Glutamatergic neuron (in vitro differentiated cells): ENCODE results near the gene PFN2. TPM values are rescaled to one million over a fixed set of nuclear protein-coding genes. Genes with fewer than 3 reads are reported as not detected.

ENCODE experiments used
- DNase-seq: peaks from one replicate; pipeline ENCODE4 v3.0.0; 2022
- H3K27ac Mint-ChIP-seq: one replicate; pipeline ENCODE4 v1.8.0; 2020; ENCODE audit warnings: mild to moderate bottlenecking, mixed read lengths, inconsistent platforms; ENCODE audit not compliant: unreplicated experiment
- H3K27me3 Mint-ChIP-seq: one replicate; pipeline ENCODE4 v1.8.0; 2020; ENCODE audit warnings: mild to moderate bottlenecking, moderate library complexity, mixed read lengths, inconsistent platforms; ENCODE audit not compliant: unreplicated experiment
- H3K36me3 Mint-ChIP-seq: one replicate; pipeline ENCODE4 v1.8.0; 2020; ENCODE audit warnings: mild to moderate bottlenecking, mixed read lengths, inconsistent platforms; ENCODE audit not compliant: unreplicated experiment
- H3K4me1 Mint-ChIP-seq: one replicate; pipeline ENCODE4 v1.8.0; 2020; ENCODE audit warnings: mild to moderate bottlenecking, low read depth, mixed read lengths, inconsistent platforms; ENCODE audit not compliant: unreplicated experiment
- H3K4me3 Mint-ChIP-seq: one replicate; pipeline ENCODE4 v1.8.0; 2020; ENCODE audit warnings: mild to moderate bottlenecking, mixed read lengths, inconsistent platforms; ENCODE audit not compliant: unreplicated experiment
- H3K9me3 Mint-ChIP-seq: one replicate; pipeline ENCODE4 v1.8.0; 2020; ENCODE audit warnings: mild to moderate bottlenecking, moderate library complexity, mixed read lengths, inconsistent platforms; ENCODE audit not compliant: unreplicated experiment
- CTCF ChIP-seq: fragments of 200-600 bp; sonication (generic); IDR thresholded peaks from one replicate; pipeline ENCODE4 v1.5.0; 2021; ENCODE audit not compliant: partially characterized antibody, unreplicated experiment
- long read RNA-seq: library from polyadenylated mRNA; unstranded; transcript quantifications from one replicate; pipeline ENCODE4 v2.0.0, GENCODE V29; 2020; ENCODE audit not compliant: unreplicated experiment
- total RNA-seq: library from RNA; stranded (reverse); fragmentation: NEBNext Ultra II Directional; extraction: Animal tissue kit (Norgen Biotek cat#: 25700); gene quantifications from one replicate; pipeline ENCODE4 v1.2.1, GENCODE V29; 2021; ENCODE audit not compliant: unreplicated experiment

Gene PFN2
- total RNA-seq = 364 TPM
- long read RNA-seq, transcript PFN2-203 (3 exons, 1,780 nt) = minor isoform, 12 of 343 reads
- long read RNA-seq, transcript PFN2-201 (3 exons, 2,261 nt) = major isoform, 313 of 343 reads
- long read RNA-seq, transcript PFN2-211 (3 exons, 636 nt) = minor isoform, 5 of 343 reads
- long read RNA-seq, partial matches to known transcripts = 1 of 343 reads
- long read RNA-seq, other reads (novel, unspliced or antisense) = 7 of 343 reads

GRCh38 chr3:149970716-149971402 is at the start of gene PFN2:
Gene PFN2 (minus strand): TSS chr3:149970895. CDS start chr3:149970856, 39 bp downstream.
- H3K27me3 Mint-ChIP-seq = peaks cover 22% of the 10 kb centered on the region
- peak within 1 kb of the TSS; percentile 99 for H3K27ac Mint-ChIP-seq
- TF ChIP-seq CTCF = no peak
- no peaks in the 10 kb centered on the region for H3K36me3 Mint-ChIP-seq
- H3K9me3 Mint-ChIP-seq = peaks cover 20% of the 10 kb centered on the region
- H3K4me3 Mint-ChIP-seq = peak within 1 kb of the TSS; percentile 98
- H3K4me1 Mint-ChIP-seq = peaks cover 16% of the 10 kb centered on the region
- DNase-seq = peak; percentile 87

DNA sequence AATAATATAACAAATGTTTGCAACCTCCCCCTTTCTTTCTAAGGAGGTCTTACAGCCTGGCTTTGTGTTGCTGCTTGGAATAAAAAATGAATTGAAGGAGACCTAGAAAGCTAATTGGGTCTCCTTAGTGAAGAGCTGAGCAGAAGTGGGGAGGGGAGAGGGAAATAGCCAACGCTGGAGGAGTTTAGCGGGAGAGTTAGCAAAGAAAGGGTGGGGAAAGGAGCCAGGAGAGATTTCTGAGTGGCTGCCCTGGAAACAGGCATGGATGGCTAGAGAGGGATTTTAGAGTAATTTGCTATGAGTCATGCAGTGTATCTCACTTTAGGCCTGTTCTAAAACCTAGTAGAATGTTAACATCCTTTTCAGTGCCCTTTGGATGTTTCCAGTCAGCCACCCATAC is 45.2 kb upstream of the PFN2 start:
- Mint-ChIP-seq H3K27me3 (peaks cover 8% of the 10 kb centered on the region), H3K27ac (no peak overlapping the region), H3K36me3 (peaks cover 6% of the 10 kb centered on the region), H3K9me3 (no peaks in the 10 kb centered on the region), H3K4me1 (no peaks in the 10 kb centered on the region), H3K4me3 (no peak overlapping the region)
- no peak for DNase-seq
- TF ChIP-seq CTCF = no peak

GRCh38 chr3:150014782-150015181 is 44.1 kb upstream of the PFN2 start:
- DNase-seq = no peak
- Mint-ChIP-seq H3K4me3 (no peak overlapping the region), H3K9me3 (no peaks in the 10 kb centered on the region), H3K4me1 (no peaks in the 10 kb centered on the region), H3K36me3 (peaks cover 15% of the 10 kb centered on the region), H3K27ac (no peak overlapping the region), H3K27me3 (peaks cover 8% of the 10 kb centered on the region)
- TF ChIP-seq CTCF = no peak

- H3K4me1 Mint-ChIP-seq = no peaks in the 10 kb centered on the region
- H3K36me3 Mint-ChIP-seq = peaks cover 15% of the 10 kb centered on the region
- no peak overlapping the region for H3K4me3 Mint-ChIP-seq
- H3K27ac Mint-ChIP-seq = no peak overlapping the region
- DNase-seq = no peak
- no peak for TF ChIP-seq CTCF
- H3K27me3 Mint-ChIP-seq = peaks cover 8% of the 10 kb centered on the region
- H3K9me3 Mint-ChIP-seq = peaks cover 2% of the 10 kb centered on the region
Measured at GRCh38 chr3:150013801-150014200, 43.1 kb upstream of the PFN2 start.

DNA sequence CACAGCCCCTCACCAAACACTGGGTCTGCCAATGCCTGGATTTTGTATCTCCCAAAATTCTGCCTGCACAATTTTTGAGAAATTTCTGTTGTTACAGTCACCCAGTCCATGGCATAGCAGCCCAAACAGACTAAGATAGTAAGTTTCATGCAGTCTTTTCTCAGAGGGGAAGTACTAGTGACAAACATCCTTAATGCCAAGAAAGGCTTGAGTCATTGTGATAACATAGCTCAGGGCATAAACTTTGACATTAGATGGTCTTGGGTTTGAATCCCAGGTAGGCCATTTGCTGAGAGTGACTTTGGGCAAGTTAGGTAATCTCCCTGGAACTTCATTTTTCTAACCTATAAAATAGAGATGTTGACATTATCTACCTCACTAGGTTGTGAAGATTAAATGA is 36.1 kb upstream of the PFN2 start:
- Mint-ChIP-seq H3K36me3 (peaks cover 15% of the 10 kb centered on the region), H3K4me3 (no peak overlapping the region), H3K27ac (no peak overlapping the region), H3K27me3 (peaks cover 3% of the 10 kb centered on the region), H3K4me1 (no peaks in the 10 kb centered on the region), H3K9me3 (peaks cover 2% of the 10 kb centered on the region)
- DNase-seq = no peak
- TF ChIP-seq CTCF = no peak
